Measurements from ENCODE around the gene ANAPC15.

GRCh38 chr11:72136684-72137262 is 24.3 kb upstream of the ANAPC15 start:
- TF ChIP-seq CTCF (conservative IDR thresholded peaks at IDR 0.05; ENCODE audit: low read depth in 2 of 2) (no peak), EZH2 (IDR thresholded peaks at IDR 0.05; ENCODE audit: low read depth, unreplicated experiment) (no peak), CREB1 (CRISPR knock-in tag; IDR thresholded peaks at IDR 0.05; ENCODE audit: low read depth) (no peak), NANOG (IDR thresholded peaks at IDR 0.05; ENCODE audit: borderline replicate concordance) (no peak), POLR2AphosphoS5 (IDR thresholded peaks at IDR 0.05; ENCODE audit: low read depth) (no peak), JUNB (IDR thresholded peaks at IDR 0.05; ENCODE audit: unreplicated experiment) (no peak), EZH2phosphoT487 (IDR thresholded peaks at IDR 0.05; ENCODE audit: unreplicated experiment) (no peak), ETS1 (IDR thresholded peaks at IDR 0.05) (no peak), REST (IDR thresholded peaks at IDR 0.05; ENCODE audit: unreplicated experiment) (no peak)

Measured in GM23338 (cell line).